GM23338 (cell line): Measurements from ENCODE around the gene MET. TPM values are rescaled to one million over a fixed set of nuclear protein-coding genes. Genes with fewer than 3 reads are reported as not detected.
"Not testable (repeated sequence)": the region's sequence is repeated elsewhere in the genome, so short reads cannot be mapped to it uniquely, and the experiment has no call there.

ENCODE experiments used
- ATAC-seq: fragments of 200-7000 bp; cut with Tn5 transposase; 3 replicates; pipeline ENCODE4 v1.9.1; 2020
- DNase-seq: peaks from one replicate; pipeline ENCODE4 v3.0.0-alpha.2; 2015; ENCODE audit warnings: low spot score
- H2AFZ ChIP-seq: fragments of 200-600 bp; sonication (generic); 2 replicates; pipeline ENCODE4 v1.8.0; 2016; ENCODE audit warnings: antibody characterized with exemption, mild to moderate bottlenecking, moderate library complexity
- H3F3A ChIP-seq: fragments of 200-600 bp; sonication (generic); replicated peaks from 2 replicates; pipeline ENCODE4 v1.8.0; 2017; ENCODE audit warnings: antibody characterized with exemption, mixed run types, low read depth
- H3K27ac ChIP-seq: fragments of 200-600 bp; sonication (generic); 2 replicates; pipeline ENCODE4 v1.6.1; 2016; ENCODE audit warnings: low read depth
- H3K27me3 ChIP-seq: fragments of 200-600 bp; sonication (generic); 2 replicates; pipeline ENCODE4 v1.8.0; 2016; ENCODE audit warnings: mild to moderate bottlenecking, mixed run types, moderate library complexity; ENCODE audit not compliant: insufficient read depth
- H3K36me3 ChIP-seq: fragments of 200-600 bp; sonication (generic); 2 replicates; pipeline ENCODE4 v1.8.0; 2016; ENCODE audit warnings: mild to moderate bottlenecking; ENCODE audit not compliant: insufficient read depth
- H3K4me1 ChIP-seq: fragments of 200-600 bp; sonication (generic); 2 replicates; pipeline ENCODE4 v1.8.0; 2016; ENCODE audit warnings: mild to moderate bottlenecking, moderate library complexity; ENCODE audit not compliant: insufficient read depth
- H3K4me2 ChIP-seq: fragments of 200-600 bp; sonication (generic); 2 replicates; pipeline ENCODE4 v1.7.1; 2017; ENCODE audit warnings: mixed run types
- H3K4me3 ChIP-seq: fragments of 200-600 bp; sonication (generic); 2 replicates; pipeline ENCODE4 v1.6.1; 2016; ENCODE audit warnings: mixed run types
- H3K79me2 ChIP-seq: fragments of 200-600 bp; sonication (generic); replicated peaks from 2 replicates; pipeline ENCODE4 v1.8.0; 2017; ENCODE audit warnings: mild to moderate bottlenecking; ENCODE audit not compliant: insufficient read depth
- H3K9me2 ChIP-seq: fragments of 200-600 bp; sonication (generic); 2 replicates; pipeline ENCODE4 v1.8.0; 2017; ENCODE audit not compliant: insufficient read depth
- H4K20me1 ChIP-seq: fragments of 200-600 bp; sonication (generic); replicated peaks from 2 replicates; pipeline ENCODE4 v1.8.0; 2017; ENCODE audit warnings: mild to moderate bottlenecking; ENCODE audit not compliant: insufficient read depth
- H3K27ac Mint-ChIP-seq: 2 replicates; pipeline ENCODE4 v1.8.0; 2020; ENCODE audit warnings: inconsistent platforms, mild to moderate bottlenecking, moderate library complexity, mixed read lengths
- H3K27me3 Mint-ChIP-seq: 3 replicates; pipeline ENCODE4 v1.8.0; 2022; ENCODE audit warnings: low read depth, mild to moderate bottlenecking, moderate library complexity, mixed read lengths, inconsistent platforms; ENCODE audit not compliant: insufficient read depth, poor library complexity
- H3K36me3 Mint-ChIP-seq: 3 replicates; pipeline ENCODE4 v1.8.0; 2021; ENCODE audit warnings: low read depth, mild to moderate bottlenecking, inconsistent platforms, moderate library complexity, mixed read lengths
- H3K4me1 Mint-ChIP-seq: 3 replicates; pipeline ENCODE4 v1.8.0; 2020; ENCODE audit warnings: mild to moderate bottlenecking, inconsistent platforms, mixed read lengths
- H3K4me3 Mint-ChIP-seq: 3 replicates; pipeline ENCODE4 v1.8.0; 2021; ENCODE audit warnings: moderate library complexity, mild to moderate bottlenecking, inconsistent platforms, mixed read lengths
- H3K9me3 Mint-ChIP-seq: 3 replicates; pipeline ENCODE4 v1.8.0; 2020; ENCODE audit warnings: moderate library complexity, mild to moderate bottlenecking, inconsistent platforms, mixed read lengths
- CREB1 ChIP-seq: fragments of 250-450 bp; sonication (Bioruptor Pico); IDR thresholded peaks from 2 replicates; pipeline ENCODE4 v1.5.0; 2020; ENCODE audit warnings: low read depth, mild to moderate bottlenecking, moderate library complexity
- NANOG ChIP-seq: IDR thresholded peaks from 2 replicates; pipeline ENCODE4 v1.6.1; 2016; ENCODE audit warnings: antibody characterized with exemption, borderline replicate concordance
- STAT1 ChIP-seq: IDR thresholded peaks from one replicate; pipeline ENCODE4 v1.6.1; 2016; ENCODE audit warnings: antibody characterized with exemption; ENCODE audit not compliant: unreplicated experiment
- ZNF114 ChIP-seq: fragments of 250-450 bp; sonication (Bioruptor Pico); IDR thresholded peaks from 2 replicates; pipeline ENCODE4 v1.5.0; 2020; ENCODE audit warnings: mild to moderate bottlenecking, moderate library complexity
- ZNF331 ChIP-seq: fragments of 250-450 bp; sonication (Bioruptor Pico); IDR thresholded peaks from 2 replicates; pipeline ENCODE4 v1.5.0; 2020; ENCODE audit warnings: low read depth, mild to moderate bottlenecking, moderate library complexity
- polyA plus RNA-seq: library from polyadenylated mRNA; unstranded; fragments of >200 nt; fragmentation: Nextera tagmentation; extraction: Ambion mirVana; gene quantifications from 2 replicates; pipeline ENCODE4 v1.2.1, GENCODE V29; 2016
- total RNA-seq: library from RNA; depleted of rRNA; stranded (reverse); fragments of >200 nt; shearing (Covaris generic); gene quantifications from 2 replicates; pipeline ENCODE4 v1.2.3, GENCODE V29; 2014
- TF ChIP-seq, protein P1 (sequence below): fragments of 250-450 bp; sonication (Bioruptor Pico); IDR thresholded peaks from 2 replicates; pipeline ENCODE4 v1.5.0; 2020; ENCODE audit warnings: mild to moderate bottlenecking, moderate library complexity

Gene MET
- total and polyA plus RNA-seq, 2 experiments from 2014 or later = 4.8 to 23.1 TPM

- Histone ChIP-seq H4K20me1 (no peaks in the 10 kb centered on the region), H3K4me1 (no peaks in the 10 kb centered on the region), H3K27ac (no peak overlapping the region), H3K79me2 (no peaks in the 10 kb centered on the region), H2AFZ (no peak overlapping the region), H3K4me3 (no peak overlapping the region), H3K27me3 (no peaks in the 10 kb centered on the region), H3K4me2 (no peak overlapping the region), H3K9me2 (no peaks in the 10 kb centered on the region), H3F3A (no peaks in the 10 kb centered on the region), H3K36me3 (no peaks in the 10 kb centered on the region)
- H3K36me3 Mint-ChIP-seq = no peaks in the 10 kb centered on the region
- no peak for DNase-seq
- no peaks in the 10 kb centered on the region for H3K27me3 Mint-ChIP-seq
- no peak for ATAC-seq
- no peaks in the 10 kb centered on the region for H3K9me3 Mint-ChIP-seq
- H3K4me1 Mint-ChIP-seq = peaks cover 2% of the 10 kb centered on the region; the same call in 2 of the 3 replicates
- H3K27ac Mint-ChIP-seq = no peak overlapping the region
- no peak overlapping the region for H3K4me3 Mint-ChIP-seq
- no peak for TF ChIP-seq STAT1
- TF ChIP-seq NANOG = no peak
- TF ChIP-seq ZNF331 = no peak
- no peak for TF ChIP-seq ZNF114 (CRISPR knock-in tag)
Observed at GRCh38 chr7:116757283-116757682, 85.3 kb downstream of the MET start.

DNA sequence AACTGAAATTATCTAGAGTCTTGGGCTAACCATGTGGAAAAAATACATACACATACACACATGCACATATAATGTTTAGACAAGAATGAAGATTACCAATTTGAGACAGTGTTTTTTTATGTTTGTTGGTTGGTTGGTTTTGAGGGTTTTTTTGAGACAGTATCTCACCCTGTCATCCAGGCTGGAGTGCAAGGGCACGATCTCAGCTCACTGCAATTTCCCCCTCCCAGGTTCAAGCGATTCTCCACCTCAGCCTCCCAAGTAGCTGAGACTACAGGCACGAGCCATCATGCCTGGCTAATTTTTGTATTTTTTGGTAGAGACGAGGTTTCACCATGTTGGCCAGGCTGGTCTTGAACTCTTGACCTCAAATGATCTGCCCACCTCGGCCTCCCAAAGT, 87.6 kb downstream of the MET start:
- not testable (repeated sequence) for H2AFZ ChIP-seq, H3K4me3 ChIP-seq, H3K36me3 ChIP-seq, H3K27ac Mint-ChIP-seq, H3K9me2 ChIP-seq, H3K4me2 ChIP-seq, H3K4me1 ChIP-seq, H3K79me2 ChIP-seq, H3K27me3 ChIP-seq, H3K27ac ChIP-seq, H3K4me3 Mint-ChIP-seq, H4K20me1 ChIP-seq, H3F3A ChIP-seq, H3K27me3 Mint-ChIP-seq, DNase-seq, ATAC-seq, H3K9me3 Mint-ChIP-seq, H3K4me1 Mint-ChIP-seq, H3K36me3 Mint-ChIP-seq

DNA sequence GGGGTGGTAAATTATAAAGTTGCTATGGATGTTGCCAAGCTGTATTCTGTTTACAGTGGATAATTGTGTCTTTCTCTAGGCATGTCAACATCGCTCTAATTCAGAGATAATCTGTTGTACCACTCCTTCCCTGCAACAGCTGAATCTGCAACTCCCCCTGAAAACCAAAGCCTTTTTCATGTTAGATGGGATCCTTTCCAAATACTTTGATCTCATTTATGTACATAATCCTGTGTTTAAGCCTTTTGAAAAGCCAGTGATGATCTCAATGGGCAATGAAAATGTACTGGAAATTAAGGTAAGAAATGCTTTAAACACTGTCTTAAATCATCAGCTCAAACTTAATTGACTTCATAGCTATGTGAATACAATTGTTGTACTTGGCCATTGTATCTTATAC, 91.0 kb downstream of the MET start:
- Mint-ChIP-seq H3K9me3 (no peaks in the 10 kb centered on the region), H3K4me1 (peaks cover 2% of the 10 kb centered on the region; the same call in 1 of the 3 replicates), H3K36me3 (no peaks in the 10 kb centered on the region), H3K4me3 (no peak overlapping the region), H3K27me3 (no peaks in the 10 kb centered on the region), H3K27ac (no peak overlapping the region)
- Histone ChIP-seq H3K4me2 (no peak overlapping the region), H3K27ac (no peak overlapping the region), H4K20me1 (no peaks in the 10 kb centered on the region), H3K79me2 (no peaks in the 10 kb centered on the region), H3K36me3 (no peaks in the 10 kb centered on the region), H2AFZ (no peak overlapping the region), H3K9me2 (no peaks in the 10 kb centered on the region), H3K27me3 (no peaks in the 10 kb centered on the region), H3K4me1 (no peaks in the 10 kb centered on the region), H3K4me3 (no peak overlapping the region), H3F3A (no peaks in the 10 kb centered on the region)
- ATAC-seq = no peak
- DNase-seq = no peak
- TF ChIP-seq, protein P1, sequence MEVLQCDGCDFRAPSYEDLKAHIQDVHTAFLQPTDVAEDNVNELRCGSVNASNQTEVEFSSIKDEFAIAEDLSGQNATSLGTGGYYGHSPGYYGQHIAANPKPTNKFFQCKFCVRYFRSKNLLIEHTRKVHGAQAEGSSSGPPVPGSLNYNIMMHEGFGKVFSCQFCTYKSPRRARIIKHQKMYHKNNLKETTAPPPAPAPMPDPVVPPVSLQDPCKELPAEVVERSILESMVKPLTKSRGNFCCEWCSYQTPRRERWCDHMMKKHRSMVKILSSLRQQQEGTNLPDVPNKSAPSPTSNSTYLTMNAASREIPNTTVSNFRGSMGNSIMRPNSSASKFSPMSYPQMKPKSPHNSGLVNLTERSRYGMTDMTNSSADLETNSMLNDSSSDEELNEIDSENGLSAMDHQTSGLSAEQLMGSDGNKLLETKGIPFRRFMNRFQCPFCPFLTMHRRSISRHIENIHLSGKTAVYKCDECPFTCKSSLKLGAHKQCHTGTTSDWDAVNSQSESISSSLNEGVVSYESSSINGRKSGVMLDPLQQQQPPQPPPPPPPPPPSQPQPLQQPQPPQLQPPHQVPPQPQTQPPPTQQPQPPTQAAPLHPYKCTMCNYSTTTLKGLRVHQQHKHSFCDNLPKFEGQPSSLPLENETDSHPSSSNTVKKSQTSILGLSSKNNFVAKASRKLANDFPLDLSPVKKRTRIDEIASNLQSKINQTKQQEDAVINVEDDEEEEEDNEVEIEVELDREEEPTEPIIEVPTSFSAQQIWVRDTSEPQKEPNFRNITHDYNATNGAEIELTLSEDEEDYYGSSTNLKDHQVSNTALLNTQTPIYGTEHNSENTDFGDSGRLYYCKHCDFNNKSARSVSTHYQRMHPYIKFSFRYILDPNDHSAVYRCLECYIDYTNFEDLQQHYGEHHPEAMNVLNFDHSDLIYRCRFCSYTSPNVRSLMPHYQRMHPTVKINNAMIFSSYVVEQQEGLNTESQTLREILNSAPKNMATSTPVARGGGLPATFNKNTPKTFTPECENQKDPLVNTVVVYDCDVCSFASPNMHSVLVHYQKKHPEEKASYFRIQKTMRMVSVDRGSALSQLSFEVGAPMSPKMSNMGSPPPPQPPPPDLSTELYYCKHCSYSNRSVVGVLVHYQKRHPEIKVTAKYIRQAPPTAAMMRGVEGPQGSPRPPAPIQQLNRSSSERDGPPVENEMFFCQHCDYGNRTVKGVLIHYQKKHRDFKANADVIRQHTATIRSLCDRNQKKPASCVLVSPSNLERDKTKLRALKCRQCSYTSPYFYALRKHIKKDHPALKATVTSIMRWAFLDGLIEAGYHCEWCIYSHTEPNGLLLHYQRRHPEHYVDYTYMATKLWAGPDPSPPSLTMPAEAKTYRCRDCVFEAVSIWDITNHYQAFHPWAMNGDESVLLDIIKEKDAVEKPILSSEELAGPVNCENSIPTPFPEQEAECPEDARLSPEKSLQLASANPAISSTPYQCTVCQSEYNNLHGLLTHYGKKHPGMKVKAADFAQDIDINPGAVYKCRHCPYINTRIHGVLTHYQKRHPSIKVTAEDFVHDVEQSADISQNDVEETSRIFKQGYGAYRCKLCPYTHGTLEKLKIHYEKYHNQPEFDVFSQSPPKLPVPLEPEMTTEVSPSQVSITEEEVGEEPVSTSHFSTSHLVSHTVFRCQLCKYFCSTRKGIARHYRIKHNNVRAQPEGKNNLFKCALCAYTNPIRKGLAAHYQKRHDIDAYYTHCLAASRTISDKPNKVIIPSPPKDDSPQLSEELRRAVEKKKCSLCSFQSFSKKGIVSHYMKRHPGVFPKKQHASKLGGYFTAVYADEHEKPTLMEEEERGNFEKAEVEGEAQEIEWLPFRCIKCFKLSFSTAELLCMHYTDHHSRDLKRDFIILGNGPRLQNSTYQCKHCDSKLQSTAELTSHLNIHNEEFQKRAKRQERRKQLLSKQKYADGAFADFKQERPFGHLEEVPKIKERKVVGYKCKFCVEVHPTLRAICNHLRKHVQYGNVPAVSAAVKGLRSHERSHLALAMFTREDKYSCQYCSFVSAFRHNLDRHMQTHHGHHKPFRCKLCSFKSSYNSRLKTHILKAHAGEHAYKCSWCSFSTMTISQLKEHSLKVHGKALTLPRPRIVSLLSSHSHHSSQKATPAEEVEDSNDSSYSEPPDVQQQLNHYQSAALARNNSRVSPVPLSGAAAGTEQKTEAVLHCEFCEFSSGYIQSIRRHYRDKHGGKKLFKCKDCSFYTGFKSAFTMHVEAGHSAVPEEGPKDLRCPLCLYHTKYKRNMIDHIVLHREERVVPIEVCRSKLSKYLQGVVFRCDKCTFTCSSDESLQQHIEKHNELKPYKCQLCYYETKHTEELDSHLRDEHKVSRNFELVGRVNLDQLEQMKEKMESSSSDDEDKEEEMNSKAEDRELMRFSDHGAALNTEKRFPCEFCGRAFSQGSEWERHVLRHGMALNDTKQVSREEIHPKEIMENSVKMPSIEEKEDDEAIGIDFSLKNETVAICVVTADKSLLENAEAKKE (CRISPR knock-in tag) = no peak
- TF ChIP-seq ZNF114 (CRISPR knock-in tag) (no peak), CREB1 (CRISPR knock-in tag) (no peak)
